Measurements from ENCODE around the gene TMC3.

DNA sequence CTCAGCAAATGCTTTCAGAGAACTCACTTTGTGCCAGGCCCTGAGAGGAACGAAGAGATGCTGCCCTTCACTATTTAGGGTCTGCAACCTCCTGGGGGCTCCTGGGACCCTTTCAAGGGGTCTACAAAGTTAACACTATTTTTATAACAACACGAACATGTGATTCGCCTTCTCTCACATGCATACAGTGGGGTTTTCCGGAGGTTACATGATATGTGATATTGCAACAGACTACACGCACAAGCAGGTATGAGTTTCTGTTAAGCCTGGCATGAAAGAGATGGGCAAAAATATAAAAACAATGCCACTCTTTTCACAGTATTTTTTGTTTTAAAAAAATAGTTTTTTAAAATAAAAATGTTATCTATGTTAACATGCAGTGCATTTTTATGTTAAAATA, 60.3 kb downstream of the TMC3 start:
- TF ChIP-seq, protein P1, sequence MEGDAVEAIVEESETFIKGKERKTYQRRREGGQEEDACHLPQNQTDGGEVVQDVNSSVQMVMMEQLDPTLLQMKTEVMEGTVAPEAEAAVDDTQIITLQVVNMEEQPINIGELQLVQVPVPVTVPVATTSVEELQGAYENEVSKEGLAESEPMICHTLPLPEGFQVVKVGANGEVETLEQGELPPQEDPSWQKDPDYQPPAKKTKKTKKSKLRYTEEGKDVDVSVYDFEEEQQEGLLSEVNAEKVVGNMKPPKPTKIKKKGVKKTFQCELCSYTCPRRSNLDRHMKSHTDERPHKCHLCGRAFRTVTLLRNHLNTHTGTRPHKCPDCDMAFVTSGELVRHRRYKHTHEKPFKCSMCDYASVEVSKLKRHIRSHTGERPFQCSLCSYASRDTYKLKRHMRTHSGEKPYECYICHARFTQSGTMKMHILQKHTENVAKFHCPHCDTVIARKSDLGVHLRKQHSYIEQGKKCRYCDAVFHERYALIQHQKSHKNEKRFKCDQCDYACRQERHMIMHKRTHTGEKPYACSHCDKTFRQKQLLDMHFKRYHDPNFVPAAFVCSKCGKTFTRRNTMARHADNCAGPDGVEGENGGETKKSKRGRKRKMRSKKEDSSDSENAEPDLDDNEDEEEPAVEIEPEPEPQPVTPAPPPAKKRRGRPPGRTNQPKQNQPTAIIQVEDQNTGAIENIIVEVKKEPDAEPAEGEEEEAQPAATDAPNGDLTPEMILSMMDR (IDR thresholded peaks at IDR 0.05): no peak
- no peak for TF ChIP-seq POLR2A (IDR thresholded peaks at IDR 0.05)
- TF ChIP-seq EP300 (IDR thresholded peaks at IDR 0.05): no peak
